Upper lobe of right lung (tissue), 1 donor: ENCODE data around the gene OSBP2. TPM values are rescaled to one million over a fixed set of nuclear protein-coding genes. Genes with fewer than 3 reads are reported as not detected.

Source experiments
- ATAC-seq: fragments of 200-7000 bp; cut with Tn5 transposase; one replicate; pipeline ENCODE4 v1.9.1; 2020; ENCODE audit warnings: mild to moderate bottlenecking, moderate library complexity
- DNase-seq: peaks from one replicate; pipeline ENCODE4 v3.0.0-alpha.2; 2020
- H3K27ac ChIP-seq: fragments of 200-600 bp; one replicate; pipeline ENCODE4 v1.8.0; 2022
- H3K27me3 ChIP-seq: fragments of 200-600 bp; one replicate; pipeline ENCODE4 v1.8.0; 2022; ENCODE audit warnings: mild to moderate bottlenecking
- H3K36me3 ChIP-seq: fragments of 200-600 bp; one replicate; pipeline ENCODE4 v1.8.0; 2022
- H3K4me1 ChIP-seq: fragments of 200-600 bp; one replicate; pipeline ENCODE4 v1.8.0; 2022
- H3K4me3 ChIP-seq: fragments of 200-600 bp; one replicate; pipeline ENCODE4 v1.8.0; 2022; ENCODE audit warnings: mild to moderate bottlenecking
- H3K9me3 ChIP-seq: fragments of 200-600 bp; one replicate; pipeline ENCODE4 v1.8.0; 2022
- CTCF ChIP-seq: fragments of 200-600 bp; IDR thresholded peaks from one replicate; pipeline ENCODE4 v1.8.0; 2022; ENCODE audit warnings: antibody characterized with exemption
- intact Hi-C: fragments of 100-400 bp; cut with DNase I; formaldehyde crosslinking; loops from one replicate; pipeline ENCODE4 v1.11.0; 2022
- total RNA-seq: library from RNA; stranded (reverse); fragmentation: NEBNext Ultra II Directional; extraction: Animal tissue kit (Norgen Biotek cat#: 25700); gene quantifications from one replicate; pipeline ENCODE4 v1.2.1, GENCODE V29; 2021
- donor health status: DM: no; HTN: yes; CAD: no; lungs with severe emphysema.

OSBP2 gene
- total RNA-seq, 1 donor from 2014 or later, result 6.0 TPM

DNA sequence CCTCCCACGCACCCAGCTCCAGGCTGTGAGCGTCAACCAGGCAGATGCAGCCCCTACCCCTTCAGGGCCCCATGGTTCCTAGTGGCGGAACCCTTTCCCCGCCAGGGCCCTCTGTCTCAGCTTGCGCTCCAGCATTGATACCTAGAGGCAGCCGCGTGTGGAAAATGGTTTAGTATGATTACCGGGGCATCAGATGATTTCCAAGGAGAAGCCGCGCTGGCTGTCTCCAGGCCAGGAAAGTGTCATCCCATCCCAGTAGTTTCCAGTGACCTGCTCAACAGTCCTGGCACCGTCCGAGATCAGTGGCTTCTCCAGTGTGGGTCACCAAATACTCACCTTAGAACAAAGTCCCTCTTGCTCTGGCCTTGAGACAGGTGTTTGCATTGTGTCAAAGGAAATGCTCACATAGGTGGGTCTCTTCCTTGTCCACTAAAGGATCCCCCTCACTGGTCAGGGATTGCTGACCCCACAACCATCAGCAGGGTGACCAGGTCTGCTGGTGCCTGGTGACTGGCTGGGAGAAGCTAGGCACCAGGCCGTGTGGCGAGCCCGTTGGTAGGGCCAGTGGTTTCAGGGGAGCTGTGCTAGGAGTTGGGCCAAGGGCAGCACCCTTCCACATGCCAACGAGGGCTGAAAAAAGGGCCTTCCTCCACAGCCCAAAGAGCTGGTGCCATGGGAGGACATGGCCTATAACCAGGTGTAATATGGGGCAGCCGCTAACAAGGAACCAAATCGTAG is 164.5 kb downstream of the OSBP2 start:
- no peaks in the 10 kb centered on the region for H3K9me3 ChIP-seq
- no peaks in the 10 kb centered on the region for H3K27me3 ChIP-seq
- DNase-seq (peak; percentile 38), ATAC-seq (no peak)
- no peaks in the 10 kb centered on the region for H3K4me1 ChIP-seq
- H3K4me3 ChIP-seq, result no peak overlapping the region
- intact Hi-C loops, result no loop called here
- H3K36me3 ChIP-seq, result no peaks in the 10 kb centered on the region
- TF ChIP-seq CTCF, result no peak
- no peak overlapping the region for H3K27ac ChIP-seq

DNA sequence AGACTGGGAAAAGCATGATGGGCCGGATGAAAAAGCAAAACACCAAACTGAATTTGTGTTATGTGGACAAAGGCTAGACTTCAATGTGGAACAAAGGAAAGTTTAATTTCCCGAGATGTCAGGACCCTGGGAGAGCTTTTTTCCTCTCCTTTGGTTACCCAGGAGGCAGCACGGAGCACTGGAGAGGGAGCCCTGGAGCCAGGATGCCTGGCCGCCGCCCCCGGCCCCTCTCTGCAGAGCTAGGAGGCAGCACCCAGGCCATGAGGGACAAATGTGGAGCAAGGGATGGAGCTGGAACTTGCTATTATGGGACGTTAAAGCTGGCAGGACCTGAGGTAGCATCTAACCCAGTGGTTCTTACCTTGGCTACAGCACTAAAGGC is 165.0 kb downstream of the OSBP2 start:
- Histone ChIP-seq H3K36me3 (no peaks in the 10 kb centered on the region), H3K4me3 (no peak overlapping the region), H3K4me1 (no peaks in the 10 kb centered on the region), H3K27me3 (no peaks in the 10 kb centered on the region), H3K9me3 (no peaks in the 10 kb centered on the region), H3K27ac (no peak overlapping the region)
- no peak for ATAC-seq
- TF ChIP-seq CTCF, result no peak
- peak; percentile 52 for DNase-seq
- intact Hi-C loops, result no loop called here

DNA sequence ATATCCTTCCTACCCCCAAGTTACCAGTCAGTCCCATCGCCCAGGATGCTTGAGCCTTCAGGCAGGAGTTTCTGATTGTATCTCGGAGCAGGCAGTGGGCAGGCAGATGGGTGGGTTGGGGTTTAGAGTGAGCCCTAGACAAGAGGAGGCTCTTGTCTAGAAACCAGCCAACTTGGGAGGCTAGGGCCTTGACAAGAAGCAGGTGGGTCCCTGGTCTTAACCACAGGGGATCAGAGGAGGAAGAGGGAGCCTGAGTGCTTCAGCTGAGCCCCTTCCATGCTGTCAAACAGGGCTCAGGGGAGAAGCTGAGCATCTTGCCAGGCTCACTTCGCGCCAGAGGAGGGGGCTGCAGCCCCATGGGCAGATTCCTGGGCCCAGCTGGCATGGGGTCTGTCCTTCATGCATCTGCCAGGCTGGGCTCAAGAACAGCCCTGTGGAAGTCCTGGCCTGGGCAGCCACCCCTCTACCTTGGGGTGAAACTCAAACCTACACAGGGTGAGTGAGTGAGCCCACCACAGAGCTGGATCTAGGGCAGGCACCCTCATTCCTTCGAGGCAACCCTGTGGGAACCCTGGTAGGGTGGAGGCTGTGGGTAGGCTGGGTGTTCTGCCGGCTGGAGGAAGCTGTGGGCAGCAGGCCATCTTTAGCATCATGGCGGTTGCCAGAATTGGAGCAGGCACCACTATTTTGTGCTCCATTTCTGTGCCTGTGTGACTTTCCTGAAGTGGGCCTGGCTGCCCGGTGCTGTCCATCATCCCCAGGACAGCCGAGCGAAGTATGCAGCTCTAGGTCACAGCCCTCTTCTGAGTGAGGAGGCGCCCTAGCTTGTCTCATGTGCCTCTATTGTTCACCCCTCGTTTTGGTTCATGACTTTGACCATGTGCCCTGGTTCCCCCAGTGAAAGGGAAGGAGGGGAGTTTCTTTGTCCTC is 165.8 kb downstream of the OSBP2 start:
- no peak for TF ChIP-seq CTCF
- intact Hi-C loops, result no loop called here

GRCh38 chr22:30861131-30861530 is 166.5 kb downstream of the OSBP2 start:
- Histone ChIP-seq H3K4me1 (no peaks in the 10 kb centered on the region), H3K9me3 (no peaks in the 10 kb centered on the region), H3K27me3 (no peaks in the 10 kb centered on the region), H3K4me3 (no peak overlapping the region), H3K36me3 (no peaks in the 10 kb centered on the region), H3K27ac (no peak overlapping the region)
- intact Hi-C loops, result no loop called here
- ATAC-seq (no peak), DNase-seq (peak; percentile 30)
- no peak for TF ChIP-seq CTCF

More for the DNA sequence above, 165.8 kb downstream of the OSBP2 start:
- DNase-seq (peak; percentile 37), ATAC-seq (no peak)
- no peak overlapping the region for H3K4me3 ChIP-seq
- H3K36me3 ChIP-seq, result no peaks in the 10 kb centered on the region
- no peaks in the 10 kb centered on the region for H3K4me1 ChIP-seq
- no peaks in the 10 kb centered on the region for H3K9me3 ChIP-seq
- H3K27me3 ChIP-seq, result no peaks in the 10 kb centered on the region
- H3K27ac ChIP-seq, result no peak overlapping the region

DNA sequence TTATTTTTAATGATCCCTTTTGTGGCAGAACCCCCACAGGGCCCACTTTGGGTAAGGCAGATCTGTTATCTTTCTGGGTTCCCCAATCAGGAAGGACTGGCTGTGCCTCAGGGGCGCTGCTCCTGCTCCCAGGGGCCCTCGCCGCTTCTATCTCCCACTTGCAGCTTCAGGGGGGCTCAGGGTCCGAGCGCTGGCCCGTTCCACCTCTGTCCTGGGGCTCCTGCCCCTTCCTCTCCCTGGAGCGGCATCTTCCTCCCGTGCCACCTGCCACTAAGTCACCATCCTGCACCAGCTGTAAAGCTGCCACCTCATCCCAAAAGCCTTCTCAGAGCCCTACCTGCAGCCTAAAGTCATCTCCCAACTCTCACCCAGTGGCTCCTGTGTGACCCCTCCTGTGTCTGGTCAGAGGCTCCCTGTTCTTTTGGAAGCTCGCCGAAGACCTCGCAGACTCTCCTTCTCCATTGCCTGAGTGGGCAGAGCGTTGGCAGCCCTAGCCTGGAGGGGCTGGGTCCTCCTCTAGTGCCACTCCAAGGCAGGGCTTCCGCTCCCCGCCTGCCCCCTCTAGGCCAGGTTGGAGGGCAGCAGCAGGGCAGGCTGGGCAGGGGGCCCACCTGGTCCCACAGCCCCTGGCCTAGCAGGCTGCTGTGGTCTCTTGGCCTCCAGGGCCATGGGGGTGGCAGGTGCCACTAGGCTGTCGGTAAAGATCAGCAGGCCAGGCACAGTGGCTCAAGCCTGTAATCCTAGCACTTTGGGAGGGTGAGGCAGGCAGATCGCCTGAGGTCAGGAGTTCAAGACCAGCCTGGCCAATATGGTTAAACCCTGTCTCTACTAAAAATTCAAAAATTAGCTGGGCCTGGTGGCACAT is 167.2 kb downstream of the OSBP2 start:
- DNase-seq (peak; percentile 37), ATAC-seq (no peak)
- no peak for TF ChIP-seq CTCF

More for the DNA sequence above, 167.2 kb downstream of the OSBP2 start:
- intact Hi-C loops, result no loop called here
- no peaks in the 10 kb centered on the region for H3K4me1 ChIP-seq
- no peaks in the 10 kb centered on the region for H3K36me3 ChIP-seq
- H3K27me3 ChIP-seq, result no peaks in the 10 kb centered on the region
- no peak overlapping the region for H3K4me3 ChIP-seq
- no peak overlapping the region for H3K27ac ChIP-seq
- H3K9me3 ChIP-seq, result no peaks in the 10 kb centered on the region
